Nephron (organoid): ENCODE data around the gene FOS.
A peak's percentile ranks its signal among the peaks of the same experiment; 100 is the strongest.

Experiments
- H3K27ac Mint-ChIP-seq, 3 experiments: 2 replicates each; pipeline ENCODE4 v1.8.0; 2020; ENCODE audit warnings: mixed read lengths in 3 of 3, mild to moderate bottlenecking in 2 of 3, moderate library complexity in 1 of 3
- H3K27me3 Mint-ChIP-seq: 2 replicates; pipeline ENCODE4 v1.8.0; 2021; ENCODE audit warnings: low read depth, mild to moderate bottlenecking, moderate library complexity, mixed read lengths
- H3K36me3 Mint-ChIP-seq: 2 replicates; pipeline ENCODE4 v1.8.0; 2020; ENCODE audit warnings: low read depth, mixed read lengths
- H3K4me1 Mint-ChIP-seq: 2 replicates; pipeline ENCODE4 v1.8.0; 2020; ENCODE audit warnings: mixed read lengths
- H3K4me3 Mint-ChIP-seq, 3 experiments: 2 replicates each; pipeline ENCODE4 v1.8.0; 2020; ENCODE audit warnings: mild to moderate bottlenecking in 3 of 3, mixed read lengths in 3 of 3, moderate library complexity in 2 of 3
- H3K9me3 Mint-ChIP-seq: 2 replicates; pipeline ENCODE4 v1.8.0; 2020; ENCODE audit warnings: mixed read lengths
- TF ChIP-seq, protein P1 (sequence below), 3 experiments: fragments of 200-600 bp; sonication (generic); IDR thresholded peaks; one replicate each; pipeline ENCODE4 v1.5.0; 2021; ENCODE audit warnings: antibody characterized with exemption in 3 of 3; ENCODE audit not compliant: unreplicated experiment in 3 of 3

Gene FOS

GRCh38 chr14:75240781-75241180, 37.8 kb upstream of the FOS start:
- Mint-ChIP-seq H3K4me3 (no peak overlapping the region), H3K4me1 (peaks cover 52% of the 10 kb centered on the region), H3K36me3 (no peaks in the 10 kb centered on the region), H3K27ac (peak overlapping the region in 1 of 3 experiments; percentile 59), H3K27me3 (peaks cover 5% of the 10 kb centered on the region), H3K9me3 (no peaks in the 10 kb centered on the region)
- TF ChIP-seq, protein P1, sequence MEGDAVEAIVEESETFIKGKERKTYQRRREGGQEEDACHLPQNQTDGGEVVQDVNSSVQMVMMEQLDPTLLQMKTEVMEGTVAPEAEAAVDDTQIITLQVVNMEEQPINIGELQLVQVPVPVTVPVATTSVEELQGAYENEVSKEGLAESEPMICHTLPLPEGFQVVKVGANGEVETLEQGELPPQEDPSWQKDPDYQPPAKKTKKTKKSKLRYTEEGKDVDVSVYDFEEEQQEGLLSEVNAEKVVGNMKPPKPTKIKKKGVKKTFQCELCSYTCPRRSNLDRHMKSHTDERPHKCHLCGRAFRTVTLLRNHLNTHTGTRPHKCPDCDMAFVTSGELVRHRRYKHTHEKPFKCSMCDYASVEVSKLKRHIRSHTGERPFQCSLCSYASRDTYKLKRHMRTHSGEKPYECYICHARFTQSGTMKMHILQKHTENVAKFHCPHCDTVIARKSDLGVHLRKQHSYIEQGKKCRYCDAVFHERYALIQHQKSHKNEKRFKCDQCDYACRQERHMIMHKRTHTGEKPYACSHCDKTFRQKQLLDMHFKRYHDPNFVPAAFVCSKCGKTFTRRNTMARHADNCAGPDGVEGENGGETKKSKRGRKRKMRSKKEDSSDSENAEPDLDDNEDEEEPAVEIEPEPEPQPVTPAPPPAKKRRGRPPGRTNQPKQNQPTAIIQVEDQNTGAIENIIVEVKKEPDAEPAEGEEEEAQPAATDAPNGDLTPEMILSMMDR (IDR thresholded peaks at IDR 0.05; ENCODE audit: unreplicated experiment in 3 of 3), result no peak

DNA sequence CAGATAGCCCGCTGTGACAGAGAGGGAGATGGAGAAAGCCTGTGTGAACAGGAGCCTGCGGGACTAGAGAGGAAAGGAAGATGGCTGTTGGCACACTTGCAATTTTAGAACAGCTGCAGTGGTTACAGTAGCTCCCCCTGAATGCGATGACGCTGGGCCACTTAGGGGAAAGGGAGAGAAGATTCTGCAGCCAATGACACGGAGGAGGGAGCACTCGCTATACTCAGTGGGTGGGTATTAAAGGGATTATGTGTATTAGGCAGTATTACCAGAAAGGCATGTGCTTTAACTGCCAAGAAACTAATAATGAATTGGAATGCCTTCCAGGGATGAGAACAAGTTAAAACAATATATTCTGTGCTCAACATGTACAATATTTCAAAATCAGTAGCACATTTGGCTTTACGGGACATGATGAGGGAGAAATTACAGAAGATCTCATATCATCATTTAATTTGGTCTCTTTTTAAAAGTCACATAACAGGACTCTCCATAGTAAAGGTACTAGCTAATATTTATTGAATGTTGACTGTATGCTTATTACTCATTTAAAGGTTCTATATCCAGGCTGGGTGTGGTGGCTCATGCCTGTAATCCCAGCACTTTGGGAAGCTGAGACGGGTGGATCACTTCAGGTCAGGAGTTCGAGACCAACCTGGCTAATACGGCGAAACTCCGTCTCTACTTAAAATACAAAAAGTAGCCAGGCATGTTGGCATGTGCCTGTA, 35.9 kb upstream of the FOS start:
- Mint-ChIP-seq H3K4me1 (peaks cover 39% of the 10 kb centered on the region), H3K4me3 (peak overlapping the region in 1 of 3 experiments; percentile 3), H3K9me3 (no peaks in the 10 kb centered on the region), H3K27me3 (peaks cover 12% of the 10 kb centered on the region), H3K36me3 (no peaks in the 10 kb centered on the region), H3K27ac (peak overlapping the region; percentile 7 to 66 (median 13))
- TF ChIP-seq, protein P1 (IDR thresholded peaks at IDR 0.05; ENCODE audit: unreplicated experiment in 3 of 3), result no peak

DNA sequence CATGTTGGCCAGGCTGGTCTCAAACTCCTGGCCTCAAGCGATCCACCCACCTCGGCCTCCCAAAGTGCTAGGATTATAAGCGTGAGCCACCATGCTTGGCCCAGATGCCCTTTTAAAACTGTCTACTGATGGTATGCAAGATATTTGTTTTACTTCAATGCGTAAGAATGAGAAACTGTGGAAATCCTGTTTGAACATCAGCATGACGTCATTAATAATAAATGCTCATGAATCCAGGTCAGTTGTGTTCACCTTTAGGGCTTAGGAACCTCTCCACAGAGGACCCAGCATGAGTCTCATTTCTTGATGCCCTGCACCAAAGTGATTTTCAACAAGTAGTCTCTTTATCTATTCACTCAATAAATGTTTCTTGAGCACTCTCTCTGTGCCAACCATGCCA, 34.5 kb upstream of the FOS start:
- no peaks in the 10 kb centered on the region for H3K9me3 Mint-ChIP-seq
- H3K4me3 Mint-ChIP-seq, result no peak overlapping the region
- H3K27me3 Mint-ChIP-seq, result peaks cover 11% of the 10 kb centered on the region
- TF ChIP-seq, protein P1 (IDR thresholded peaks at IDR 0.05; ENCODE audit: unreplicated experiment in 3 of 3), result no peak
- H3K36me3 Mint-ChIP-seq, result no peaks in the 10 kb centered on the region
- H3K27ac Mint-ChIP-seq, result peak overlapping the region in 1 of 3 experiments; percentile 20
- peaks cover 29% of the 10 kb centered on the region for H3K4me1 Mint-ChIP-seq

DNA sequence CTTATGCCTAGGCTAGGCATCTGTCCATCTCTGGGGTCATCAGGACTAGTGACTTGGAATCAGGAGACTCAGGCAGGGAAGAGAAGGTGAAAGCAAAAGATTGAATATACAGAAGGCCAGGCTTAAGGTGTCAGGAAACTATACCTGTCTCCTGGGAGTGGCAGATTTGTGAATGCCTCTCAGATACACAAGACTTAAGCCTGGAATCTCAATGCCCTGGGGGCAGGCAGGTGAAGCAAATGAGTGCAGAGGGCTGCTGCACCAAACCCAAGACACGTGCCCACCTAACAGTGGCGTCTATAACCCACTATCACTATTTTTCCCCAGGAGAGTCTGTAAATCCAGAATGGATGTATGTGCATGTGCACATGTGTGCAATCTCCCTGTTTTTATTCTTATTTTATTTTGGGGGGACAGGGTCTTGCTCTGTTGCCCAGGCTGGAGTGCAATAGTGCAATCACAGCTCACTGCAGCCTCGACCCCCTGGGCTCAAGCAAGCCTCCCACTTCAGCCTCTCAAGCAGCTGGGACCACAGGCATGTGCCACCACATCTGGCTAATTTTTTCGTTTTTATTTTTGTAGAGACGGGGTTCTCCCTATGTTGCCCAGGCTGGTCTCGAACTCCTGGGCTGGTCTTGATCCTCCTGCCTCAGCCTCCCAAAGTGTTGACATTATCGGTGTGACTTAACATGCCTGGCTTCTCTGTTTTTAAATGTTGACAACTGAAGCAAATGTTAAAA, 31.9 kb upstream of the FOS start:
- no peak overlapping the region for H3K4me3 Mint-ChIP-seq
- H3K36me3 Mint-ChIP-seq, result no peaks in the 10 kb centered on the region
- H3K4me1 Mint-ChIP-seq, result peaks cover 26% of the 10 kb centered on the region
- H3K27ac Mint-ChIP-seq, result no peak overlapping the region
- TF ChIP-seq, protein P1 (IDR thresholded peaks at IDR 0.05; ENCODE audit: unreplicated experiment in 3 of 3), result no peak
- no peaks in the 10 kb centered on the region for H3K9me3 Mint-ChIP-seq
- H3K27me3 Mint-ChIP-seq, result peaks cover 8% of the 10 kb centered on the region

GRCh38 chr14:75247286-75247922, 31.2 kb upstream of the FOS start:
- Mint-ChIP-seq H3K4me3 (no peak overlapping the region), H3K4me1 (peaks cover 24% of the 10 kb centered on the region), H3K9me3 (no peaks in the 10 kb centered on the region), H3K36me3 (no peaks in the 10 kb centered on the region), H3K27me3 (peaks cover 8% of the 10 kb centered on the region), H3K27ac (no peak overlapping the region)
- TF ChIP-seq, protein P1 (IDR thresholded peaks at IDR 0.05; ENCODE audit: unreplicated experiment in 3 of 3), result no peak
